DOHH2 (cell line): ENCODE data around the gene SPAAR.

Experiments
- H3F3A ChIP-seq: fragments of 200-600 bp; sonication (generic), shearing (Covaris generic); 2 replicates; pipeline ENCODE4 v1.6.0; 2016; ENCODE audit warnings: antibody characterized with exemption, mild to moderate bottlenecking; ENCODE audit not compliant: control insufficient read depth, insufficient read depth
- H3K27ac ChIP-seq: fragments of 200-600 bp; sonication (generic); 2 replicates; pipeline ENCODE4 v1.5.1; 2014; ENCODE audit warnings: low read depth, mild to moderate bottlenecking, low read length, moderate library complexity
- H3K27me3 ChIP-seq: fragments of 200-600 bp; sonication (generic); 2 replicates; pipeline ENCODE4 v1.6.1; 2014; ENCODE audit warnings: mild to moderate bottlenecking, low read length, mixed read lengths; ENCODE audit not compliant: control insufficient read depth
- H3K36me3 ChIP-seq: fragments of 200-600 bp; sonication (generic); 2 replicates; pipeline ENCODE4 v1.6.1; 2014; ENCODE audit warnings: mild to moderate bottlenecking, low read length, moderate library complexity, mixed read lengths; ENCODE audit not compliant: control insufficient read depth
- H3K4me1 ChIP-seq: fragments of 200-600 bp; sonication (generic); 2 replicates; pipeline ENCODE4 v1.6.1; 2014; ENCODE audit warnings: mild to moderate bottlenecking, low read length, mixed read lengths; ENCODE audit not compliant: control insufficient read depth
- H3K4me2 ChIP-seq: fragments of 200-600 bp; sonication (generic); 2 replicates; pipeline ENCODE4 v1.6.0; 2014; ENCODE audit warnings: mild to moderate bottlenecking, low read length, moderate library complexity
- H3K4me3 ChIP-seq: fragments of 200-600 bp; sonication (generic); 2 replicates; pipeline ENCODE4 v1.5.1; 2014; ENCODE audit warnings: mild to moderate bottlenecking, low read length, mixed read lengths
- H3K79me2 ChIP-seq: fragments of 200-600 bp; sonication (generic); 2 replicates; pipeline ENCODE4 v1.6.1; 2014; ENCODE audit warnings: mild to moderate bottlenecking, low read length, mixed read lengths; ENCODE audit not compliant: control insufficient read depth
- H3K9me2 ChIP-seq: fragments of 200-600 bp; sonication (generic); replicated peaks from 2 replicates; pipeline ENCODE4 v1.6.1; 2014; ENCODE audit warnings: mild to moderate bottlenecking, low read length, mixed read lengths; ENCODE audit not compliant: control insufficient read depth
- H3K9me3 ChIP-seq: fragments of 200-600 bp; sonication (generic); 2 replicates; pipeline ENCODE4 v1.6.1; 2014; ENCODE audit warnings: antibody characterized with exemption, low read length, mixed read lengths; ENCODE audit not compliant: control insufficient read depth, insufficient read depth
- H4K20me1 ChIP-seq: fragments of 200-600 bp; sonication (generic); 2 replicates; pipeline ENCODE4 v1.6.0; 2014; ENCODE audit warnings: low read depth, mild to moderate bottlenecking, antibody characterized with exemption, low read length, moderate library complexity; ENCODE audit not compliant: control insufficient read depth, insufficient read depth
- EZH2phosphoT487 ChIP-seq: fragments of 200-600 bp; sonication (generic); IDR thresholded peaks from 2 replicates; pipeline ENCODE4 v1.6.1; 2017; ENCODE audit warnings: borderline replicate concordance, mild to moderate bottlenecking, antibody characterized with exemption, low read length, moderate library complexity, mixed read lengths
- TF ChIP-seq, protein P1 (sequence below): fragments of 200-600 bp; sonication (generic); IDR thresholded peaks from one replicate; pipeline ENCODE4 v1.5.1; 2014; ENCODE audit warnings: antibody characterized with exemption, mild to moderate bottlenecking, low read depth, low read length; ENCODE audit not compliant: poor library complexity, severe bottlenecking

Gene SPAAR

DNA sequence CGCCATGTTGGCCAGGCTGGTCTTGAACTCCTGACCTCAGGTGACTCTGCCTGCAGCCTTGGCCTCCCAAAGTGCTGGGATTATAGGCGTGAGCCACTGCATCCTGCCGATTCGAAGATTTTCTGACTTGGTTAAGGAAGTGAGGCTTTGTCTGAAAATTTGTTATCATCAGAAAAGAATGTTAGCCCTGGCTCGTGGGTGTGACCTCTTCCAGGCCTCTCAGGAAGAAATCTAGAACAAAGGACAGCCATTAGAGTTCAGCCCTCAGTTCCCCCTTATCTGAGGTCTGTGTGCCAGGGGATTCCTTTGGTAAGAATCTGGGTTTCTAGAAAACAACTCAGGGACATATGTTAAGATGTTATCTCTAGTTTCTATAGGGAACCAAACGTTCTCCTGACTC is 42.4 kb downstream of the SPAAR start:
- Histone ChIP-seq H3K36me3 (no peaks in the 10 kb centered on the region), H3K4me2 (no peak overlapping the region), H3K4me1 (peaks cover 8% of the 10 kb centered on the region), H3K9me2 (no peaks in the 10 kb centered on the region), H4K20me1 (no peaks in the 10 kb centered on the region), H3K9me3 (no peaks in the 10 kb centered on the region), H3K27ac (no peak overlapping the region), H3K27me3 (peaks cover 5% of the 10 kb centered on the region), H3F3A (no peaks in the 10 kb centered on the region), H3K4me3 (no peak overlapping the region), H3K79me2 (no peaks in the 10 kb centered on the region)
- TF ChIP-seq, protein P1, sequence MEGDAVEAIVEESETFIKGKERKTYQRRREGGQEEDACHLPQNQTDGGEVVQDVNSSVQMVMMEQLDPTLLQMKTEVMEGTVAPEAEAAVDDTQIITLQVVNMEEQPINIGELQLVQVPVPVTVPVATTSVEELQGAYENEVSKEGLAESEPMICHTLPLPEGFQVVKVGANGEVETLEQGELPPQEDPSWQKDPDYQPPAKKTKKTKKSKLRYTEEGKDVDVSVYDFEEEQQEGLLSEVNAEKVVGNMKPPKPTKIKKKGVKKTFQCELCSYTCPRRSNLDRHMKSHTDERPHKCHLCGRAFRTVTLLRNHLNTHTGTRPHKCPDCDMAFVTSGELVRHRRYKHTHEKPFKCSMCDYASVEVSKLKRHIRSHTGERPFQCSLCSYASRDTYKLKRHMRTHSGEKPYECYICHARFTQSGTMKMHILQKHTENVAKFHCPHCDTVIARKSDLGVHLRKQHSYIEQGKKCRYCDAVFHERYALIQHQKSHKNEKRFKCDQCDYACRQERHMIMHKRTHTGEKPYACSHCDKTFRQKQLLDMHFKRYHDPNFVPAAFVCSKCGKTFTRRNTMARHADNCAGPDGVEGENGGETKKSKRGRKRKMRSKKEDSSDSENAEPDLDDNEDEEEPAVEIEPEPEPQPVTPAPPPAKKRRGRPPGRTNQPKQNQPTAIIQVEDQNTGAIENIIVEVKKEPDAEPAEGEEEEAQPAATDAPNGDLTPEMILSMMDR, result no peak
- no peak for TF ChIP-seq EZH2phosphoT487

DNA sequence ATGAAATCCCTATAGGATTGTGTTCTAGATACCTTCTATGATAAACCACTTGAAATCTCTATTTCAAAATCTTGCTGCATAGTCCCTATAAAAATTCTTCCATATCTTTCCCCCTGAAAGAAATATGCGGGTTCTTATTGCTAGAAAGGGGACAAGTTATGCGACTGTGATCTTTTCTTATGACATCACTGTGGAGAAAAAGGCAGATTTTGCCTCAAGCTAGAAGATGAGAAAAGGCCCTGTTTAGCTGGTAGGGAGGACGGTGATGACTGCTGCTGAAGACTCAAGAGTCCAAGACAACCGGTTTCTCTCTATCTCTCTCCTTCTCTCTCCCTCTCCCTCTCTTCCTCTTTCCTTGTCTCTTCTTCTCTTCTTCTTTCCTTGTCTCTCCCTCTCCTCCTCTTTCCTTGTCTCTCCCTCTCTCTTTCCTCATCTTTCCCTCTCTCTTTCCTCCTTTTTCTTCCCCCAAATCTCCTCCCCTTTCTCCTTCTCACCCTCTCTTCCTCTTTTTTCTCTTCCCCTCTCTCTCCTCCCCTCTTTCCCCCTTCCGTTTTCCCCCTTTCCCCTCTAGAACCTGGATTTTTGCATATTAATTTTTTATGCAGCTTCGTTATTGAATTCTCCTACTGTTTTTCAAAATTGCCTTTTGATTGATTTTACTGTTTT is 43.4 kb downstream of the SPAAR start:
- H4K20me1 ChIP-seq, result no peaks in the 10 kb centered on the region
- TF ChIP-seq, protein P1, result no peak
- TF ChIP-seq EZH2phosphoT487, result no peak

DNA sequence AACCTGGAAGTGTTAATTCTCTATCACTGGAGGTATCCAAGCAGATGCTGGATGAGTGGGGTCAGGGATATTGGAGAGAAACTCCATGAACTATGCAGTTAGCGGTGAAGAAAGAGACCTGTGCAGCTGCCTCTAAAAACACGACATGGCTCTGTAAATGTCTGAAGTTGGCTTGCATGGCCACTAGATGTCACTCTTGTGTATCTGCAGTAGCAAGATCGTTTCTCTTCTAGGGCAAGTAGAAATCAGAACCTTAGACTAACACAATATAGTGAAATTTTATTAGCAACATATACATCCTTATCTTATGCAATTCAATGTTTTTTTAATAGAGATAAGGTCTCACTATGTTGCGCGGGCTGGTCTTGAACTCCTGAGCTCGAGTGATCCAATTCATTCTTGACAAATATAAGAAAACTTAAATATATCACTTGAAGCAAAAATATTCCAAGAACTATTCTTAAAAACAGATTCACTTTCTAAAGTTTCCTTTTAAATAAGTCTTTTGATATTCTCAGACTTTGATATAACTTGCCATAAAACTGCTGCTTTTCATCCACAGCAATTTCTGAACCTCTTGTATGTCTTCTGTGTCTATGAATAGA is 45.8 kb downstream of the SPAAR start:
- no peaks in the 10 kb centered on the region for H3F3A ChIP-seq
- H3K4me1 ChIP-seq, result no peaks in the 10 kb centered on the region
- no peak overlapping the region for H3K27ac ChIP-seq
- H3K79me2 ChIP-seq, result no peaks in the 10 kb centered on the region
- H3K36me3 ChIP-seq, result no peaks in the 10 kb centered on the region
- no peak overlapping the region for H3K4me2 ChIP-seq
- peaks cover 22% of the 10 kb centered on the region for H3K27me3 ChIP-seq
- no peak for TF ChIP-seq EZH2phosphoT487
- TF ChIP-seq, protein P1, result peak; percentile 83
- no peak overlapping the region for H3K4me3 ChIP-seq
- no peaks in the 10 kb centered on the region for H3K9me2 ChIP-seq
- no peaks in the 10 kb centered on the region for H4K20me1 ChIP-seq
- no peaks in the 10 kb centered on the region for H3K9me3 ChIP-seq

More for the DNA sequence above, 43.4 kb downstream of the SPAAR start:
- peaks cover 13% of the 10 kb centered on the region for H3K27me3 ChIP-seq
- no peak overlapping the region for H3K4me2 ChIP-seq
- no peak overlapping the region for H3K4me3 ChIP-seq
- no peaks in the 10 kb centered on the region for H3K9me3 ChIP-seq
- H3K79me2 ChIP-seq, result no peaks in the 10 kb centered on the region
- no peaks in the 10 kb centered on the region for H3F3A ChIP-seq
- no peak overlapping the region for H3K27ac ChIP-seq
- H3K4me1 ChIP-seq, result peaks cover 2% of the 10 kb centered on the region
- H3K9me2 ChIP-seq, result no peaks in the 10 kb centered on the region
- no peaks in the 10 kb centered on the region for H3K36me3 ChIP-seq
